ENCODE data around the gene SEPHS2.
A peak's percentile ranks its signal among the peaks of the same experiment; 100 is the strongest.

The SEPHS2 gene

GRCh38 chr16:30446203-30446595 lies 525 bp upstream of the SEPHS2 start:
- no peak for DNase-seq (ENCODE audit: low read depth in 1 of 2, low spot score in 1 of 2)
- Histone ChIP-seq H3K4me3 (replicated peaks; ENCODE audit: insufficient read depth, low read length) (no peak overlapping the region), H3K27me3 (ENCODE audit: insufficient read depth, poor library complexity, severe bottlenecking) (no peaks in the 10 kb centered on the region), H3K27ac (replicated peaks) (peak overlapping the region; percentile 97)
- TF ChIP-seq SPI1 (IDR thresholded peaks at IDR 0.05; ENCODE audit: borderline replicate concordance, low read depth): no peak
- no peak for TF ChIP-seq POLR2AphosphoS5 (IDR thresholded peaks at IDR 0.05; ENCODE audit: low read depth)
- no peak for TF ChIP-seq REST (IDR thresholded peaks at IDR 0.05; ENCODE audit: insufficient replicate concordance, low read depth)
- TF ChIP-seq, protein P1, sequence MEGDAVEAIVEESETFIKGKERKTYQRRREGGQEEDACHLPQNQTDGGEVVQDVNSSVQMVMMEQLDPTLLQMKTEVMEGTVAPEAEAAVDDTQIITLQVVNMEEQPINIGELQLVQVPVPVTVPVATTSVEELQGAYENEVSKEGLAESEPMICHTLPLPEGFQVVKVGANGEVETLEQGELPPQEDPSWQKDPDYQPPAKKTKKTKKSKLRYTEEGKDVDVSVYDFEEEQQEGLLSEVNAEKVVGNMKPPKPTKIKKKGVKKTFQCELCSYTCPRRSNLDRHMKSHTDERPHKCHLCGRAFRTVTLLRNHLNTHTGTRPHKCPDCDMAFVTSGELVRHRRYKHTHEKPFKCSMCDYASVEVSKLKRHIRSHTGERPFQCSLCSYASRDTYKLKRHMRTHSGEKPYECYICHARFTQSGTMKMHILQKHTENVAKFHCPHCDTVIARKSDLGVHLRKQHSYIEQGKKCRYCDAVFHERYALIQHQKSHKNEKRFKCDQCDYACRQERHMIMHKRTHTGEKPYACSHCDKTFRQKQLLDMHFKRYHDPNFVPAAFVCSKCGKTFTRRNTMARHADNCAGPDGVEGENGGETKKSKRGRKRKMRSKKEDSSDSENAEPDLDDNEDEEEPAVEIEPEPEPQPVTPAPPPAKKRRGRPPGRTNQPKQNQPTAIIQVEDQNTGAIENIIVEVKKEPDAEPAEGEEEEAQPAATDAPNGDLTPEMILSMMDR (IDR thresholded peaks at IDR 0.05; ENCODE audit: insufficient read depth, low read length): no peak
- TF ChIP-seq GABPA (IDR thresholded peaks at IDR 0.05; ENCODE audit: low read depth): no peak; the same call in 1 of the 2 replicates

DNA sequence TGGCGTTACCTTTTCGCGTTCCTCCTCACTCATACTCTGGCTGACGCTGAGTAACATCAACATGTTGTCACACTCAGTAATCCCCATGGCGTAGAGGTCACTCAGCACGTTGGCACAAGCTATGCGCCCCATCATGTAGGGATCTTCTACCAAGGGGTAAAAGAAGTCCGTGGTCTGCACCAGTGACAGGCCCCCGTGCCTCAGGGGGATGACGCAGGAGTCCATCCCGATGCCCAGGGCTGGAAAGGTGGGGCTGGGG lies 596 bp downstream of the SEPHS2 start:
- TF ChIP-seq GABPA (IDR thresholded peaks at IDR 0.05; ENCODE audit: low read depth): no peak
- no peak for TF ChIP-seq REST (IDR thresholded peaks at IDR 0.05; ENCODE audit: insufficient replicate concordance, low read depth)
- no peak for TF ChIP-seq SPI1 (IDR thresholded peaks at IDR 0.05; ENCODE audit: borderline replicate concordance, low read depth)
- TF ChIP-seq POLR2AphosphoS5 (IDR thresholded peaks at IDR 0.05; ENCODE audit: low read depth): no peak; the same call in 1 of the 2 replicates
- TF ChIP-seq, protein P1 (IDR thresholded peaks at IDR 0.05; ENCODE audit: insufficient read depth, low read length): no peak
- Histone ChIP-seq H3K27ac (replicated peaks) (peak overlapping the region; percentile 97), H3K4me3 (replicated peaks; ENCODE audit: insufficient read depth, low read length) (peak overlapping the region; percentile 64), H3K27me3 (ENCODE audit: insufficient read depth, poor library complexity, severe bottlenecking) (no peaks in the 10 kb centered on the region)
- DNase-seq (ENCODE audit: low read depth in 1 of 2, low spot score in 1 of 2): no peak

GRCh38 chr16:30444231-30445148 lies 1.2 kb downstream of the SEPHS2 start:
- Histone ChIP-seq H3K4me3 (replicated peaks; ENCODE audit: insufficient read depth, low read length) (peak overlapping the region; percentile 64), H3K27me3 (ENCODE audit: insufficient read depth, poor library complexity, severe bottlenecking) (no peaks in the 10 kb centered on the region), H3K27ac (replicated peaks) (peak overlapping the region; percentile 97)
- DNase-seq (ENCODE audit: low read depth in 1 of 2, low spot score in 1 of 2): no peak
- TF ChIP-seq POLR2AphosphoS5 (IDR thresholded peaks at IDR 0.05; ENCODE audit: low read depth) (no peak), SPI1 (IDR thresholded peaks at IDR 0.05; ENCODE audit: borderline replicate concordance, low read depth) (no peak), REST (IDR thresholded peaks at IDR 0.05; ENCODE audit: insufficient replicate concordance, low read depth) (no peak)

All from HL-60 (cell line).